IPS-15b (cell line): Measurements from ENCODE around the gene ATP1A2.

Source experiments
- H3K27me3 ChIP-seq: one replicate; pipeline ENCODE4 v1.6.1; 2013; ENCODE audit warnings: low read length; ENCODE audit not compliant: control insufficient read depth, insufficient read depth
- H3K36me3 ChIP-seq: one replicate; pipeline ENCODE4 v1.6.1; 2013; ENCODE audit warnings: low read length; ENCODE audit not compliant: control insufficient read depth, insufficient read depth
- H3K4me1 ChIP-seq: one replicate; pipeline ENCODE4 v1.6.1; 2013; ENCODE audit warnings: mild to moderate bottlenecking, low read length; ENCODE audit not compliant: control insufficient read depth, insufficient read depth
- H3K4me3 ChIP-seq: one replicate; pipeline ENCODE4 v1.5.1; 2013; ENCODE audit warnings: low read depth, low read length
- H3K9ac ChIP-seq: one replicate; pipeline ENCODE4 v1.6.1; 2013; ENCODE audit warnings: low read depth, mild to moderate bottlenecking, low read length
- H3K9me3 ChIP-seq: one replicate; pipeline ENCODE4 v1.6.1; 2013; ENCODE audit warnings: mild to moderate bottlenecking, low read length; ENCODE audit not compliant: control insufficient read depth, insufficient read depth

ATP1A2 gene

GRCh38 chr1:160177231-160177630, 61.7 kb downstream of the ATP1A2 start:
- Histone ChIP-seq H3K4me1 (peaks cover 11% of the 10 kb centered on the region), H3K4me3 (no peak overlapping the region), H3K9me3 (no peaks in the 10 kb centered on the region), H3K9ac (no peak overlapping the region), H3K36me3 (no peaks in the 10 kb centered on the region), H3K27me3 (peaks cover 2% of the 10 kb centered on the region)

GRCh38 chr1:160177667-160178066, 62.1 kb downstream of the ATP1A2 start:
- peaks cover 6% of the 10 kb centered on the region for H3K4me1 ChIP-seq
- H3K36me3 ChIP-seq = no peaks in the 10 kb centered on the region
- no peak overlapping the region for H3K4me3 ChIP-seq
- H3K27me3 ChIP-seq = no peaks in the 10 kb centered on the region
- no peak overlapping the region for H3K9ac ChIP-seq
- H3K9me3 ChIP-seq = no peaks in the 10 kb centered on the region

GRCh38 chr1:160178731-160179130, 63.2 kb downstream of the ATP1A2 start:
- no peaks in the 10 kb centered on the region for H3K9me3 ChIP-seq
- H3K27me3 ChIP-seq = no peaks in the 10 kb centered on the region
- no peak overlapping the region for H3K9ac ChIP-seq
- peaks cover 6% of the 10 kb centered on the region for H3K4me1 ChIP-seq
- H3K36me3 ChIP-seq = no peaks in the 10 kb centered on the region
- H3K4me3 ChIP-seq = no peak overlapping the region

GRCh38 chr1:160179336-160179735, 63.8 kb downstream of the ATP1A2 start:
- Histone ChIP-seq H3K4me3 (no peak overlapping the region), H3K9ac (no peak overlapping the region), H3K27me3 (no peaks in the 10 kb centered on the region), H3K9me3 (no peaks in the 10 kb centered on the region), H3K36me3 (no peaks in the 10 kb centered on the region), H3K4me1 (peaks cover 6% of the 10 kb centered on the region)

GRCh38 chr1:160186246-160186645, 70.7 kb downstream of the ATP1A2 start:
- no peaks in the 10 kb centered on the region for H3K27me3 ChIP-seq
- H3K4me3 ChIP-seq = no peak overlapping the region
- H3K9ac ChIP-seq = no peak overlapping the region
- no peaks in the 10 kb centered on the region for H3K9me3 ChIP-seq
- no peaks in the 10 kb centered on the region for H3K36me3 ChIP-seq
- H3K4me1 ChIP-seq = no peaks in the 10 kb centered on the region

- no peaks in the 10 kb centered on the region for H3K9me3 ChIP-seq
- no peaks in the 10 kb centered on the region for H3K36me3 ChIP-seq
- no peaks in the 10 kb centered on the region for H3K4me1 ChIP-seq
- H3K4me3 ChIP-seq = no peak overlapping the region
- no peaks in the 10 kb centered on the region for H3K27me3 ChIP-seq
- no peak overlapping the region for H3K9ac ChIP-seq
Measured at GRCh38 chr1:160186729-160187128, 71.2 kb downstream of the ATP1A2 start.

GRCh38 chr1:160187407-160187806, 71.8 kb downstream of the ATP1A2 start:
- no peaks in the 10 kb centered on the region for H3K9me3 ChIP-seq
- no peaks in the 10 kb centered on the region for H3K27me3 ChIP-seq
- no peak overlapping the region for H3K4me3 ChIP-seq
- no peak overlapping the region for H3K9ac ChIP-seq
- H3K36me3 ChIP-seq = no peaks in the 10 kb centered on the region
- peaks cover under 1% of the 10 kb centered on the region for H3K4me1 ChIP-seq

GRCh38 chr1:160188341-160188740, 72.8 kb downstream of the ATP1A2 start:
- Histone ChIP-seq H3K4me1 (peaks cover 7% of the 10 kb centered on the region), H3K9me3 (no peaks in the 10 kb centered on the region), H3K36me3 (no peaks in the 10 kb centered on the region), H3K9ac (no peak overlapping the region), H3K4me3 (no peak overlapping the region), H3K27me3 (no peaks in the 10 kb centered on the region)

GRCh38 chr1:160189649-160190625, 74.4 kb downstream of the ATP1A2 start, which contains the start of gene CASQ1:
TSS of gene CASQ1 (plus strand) at chr1:160190575. CDS start at chr1:160190752, 177 bp downstream.
- peaks cover 11% of the 10 kb centered on the region for H3K4me1 ChIP-seq
- H3K27me3 ChIP-seq = no peaks in the 10 kb centered on the region
- H3K9ac ChIP-seq = no peak within 1 kb of the TSS
- no peak within 1 kb of the TSS for H3K4me3 ChIP-seq
- H3K9me3 ChIP-seq = no peaks in the 10 kb centered on the region
- H3K36me3 ChIP-seq = no peaks in the 10 kb centered on the region

GRCh38 chr1:160191756-160192155, 76.2 kb downstream of the ATP1A2 start:
- no peak overlapping the region for H3K9ac ChIP-seq
- peaks cover 11% of the 10 kb centered on the region for H3K4me1 ChIP-seq
- H3K36me3 ChIP-seq = no peaks in the 10 kb centered on the region
- H3K9me3 ChIP-seq = no peaks in the 10 kb centered on the region
- H3K27me3 ChIP-seq = no peaks in the 10 kb centered on the region
- no peak overlapping the region for H3K4me3 ChIP-seq

GRCh38 chr1:160192234-160192633, 76.7 kb downstream of the ATP1A2 start:
- H3K4me3 ChIP-seq = no peak overlapping the region
- H3K9me3 ChIP-seq = no peaks in the 10 kb centered on the region
- no peaks in the 10 kb centered on the region for H3K36me3 ChIP-seq
- no peaks in the 10 kb centered on the region for H3K27me3 ChIP-seq
- H3K4me1 ChIP-seq = peaks cover 11% of the 10 kb centered on the region
- no peak overlapping the region for H3K9ac ChIP-seq
